GM18505 (cell line): ENCODE results near the gene ACP3.

ENCODE experiments used
- ATAC-seq: cut with Tn5 transposase; IDR thresholded peaks from one replicate; pipeline ENCODE4 v1.9.1; 2021; ENCODE audit not compliant: unreplicated experiment
- POLR2A ChIP-seq: IDR thresholded peaks from 4 replicates; pipeline ENCODE4 v1.6.1; 2011; ENCODE audit warnings: borderline replicate concordance; ENCODE audit not compliant: insufficient read depth, insufficient read length; ENCODE audit errors: extremely low read depth

Gene ACP3

GRCh38 chr3:132332508-132332907, 15.3 kb downstream of the ACP3 start:
- no peak for ATAC-seq
- no peak for TF ChIP-seq POLR2A

DNA sequence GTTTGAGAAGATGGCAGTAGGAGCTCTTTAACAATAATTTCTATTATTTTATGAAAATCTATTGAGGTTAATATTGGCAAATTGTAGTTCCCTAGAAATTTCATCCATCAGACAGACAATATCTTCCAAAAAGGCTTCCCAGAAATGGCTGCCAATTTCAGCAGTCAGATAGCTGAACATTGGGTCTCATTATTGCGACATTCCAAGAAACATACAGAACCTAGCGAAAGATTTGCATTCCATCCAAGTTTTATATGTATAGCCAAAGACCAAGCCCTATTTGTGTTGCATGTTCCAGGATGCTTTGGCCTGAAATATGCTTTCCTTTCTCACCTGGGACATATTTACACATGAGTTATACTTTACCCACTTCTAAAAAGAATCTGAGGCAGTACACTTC, 24.5 kb downstream of the ACP3 start:
- TF ChIP-seq POLR2A: no peak
- no peak for ATAC-seq

GRCh38 chr3:132342183-132342582, 25.0 kb downstream of the ACP3 start:
- TF ChIP-seq POLR2A: no peak
- no peak for ATAC-seq

- TF ChIP-seq POLR2A: no peak
- ATAC-seq: no peak
Measured at GRCh38 chr3:132342610-132343009, 25.4 kb downstream of the ACP3 start.

GRCh38 chr3:132343018-132343612, 25.9 kb downstream of the ACP3 start:
- ATAC-seq: no peak
- no peak for TF ChIP-seq POLR2A

- TF ChIP-seq POLR2A: no peak
- no peak for ATAC-seq
Measured at GRCh38 chr3:132344666-132345280, 27.6 kb downstream of the ACP3 start.

- ATAC-seq: no peak
- TF ChIP-seq POLR2A: no peak
Measured at GRCh38 chr3:132346841-132347736, 29.9 kb downstream of the ACP3 start.

- no peak for TF ChIP-seq POLR2A
- ATAC-seq: no peak
Measured at GRCh38 chr3:132347811-132348210, 30.6 kb downstream of the ACP3 start.

GRCh38 chr3:132348531-132348930, 31.3 kb downstream of the ACP3 start:
- no peak for TF ChIP-seq POLR2A
- ATAC-seq: no peak

- no peak for ATAC-seq
- no peak for TF ChIP-seq POLR2A
Measured at GRCh38 chr3:132350814-132351213, 33.6 kb downstream of the ACP3 start.

DNA sequence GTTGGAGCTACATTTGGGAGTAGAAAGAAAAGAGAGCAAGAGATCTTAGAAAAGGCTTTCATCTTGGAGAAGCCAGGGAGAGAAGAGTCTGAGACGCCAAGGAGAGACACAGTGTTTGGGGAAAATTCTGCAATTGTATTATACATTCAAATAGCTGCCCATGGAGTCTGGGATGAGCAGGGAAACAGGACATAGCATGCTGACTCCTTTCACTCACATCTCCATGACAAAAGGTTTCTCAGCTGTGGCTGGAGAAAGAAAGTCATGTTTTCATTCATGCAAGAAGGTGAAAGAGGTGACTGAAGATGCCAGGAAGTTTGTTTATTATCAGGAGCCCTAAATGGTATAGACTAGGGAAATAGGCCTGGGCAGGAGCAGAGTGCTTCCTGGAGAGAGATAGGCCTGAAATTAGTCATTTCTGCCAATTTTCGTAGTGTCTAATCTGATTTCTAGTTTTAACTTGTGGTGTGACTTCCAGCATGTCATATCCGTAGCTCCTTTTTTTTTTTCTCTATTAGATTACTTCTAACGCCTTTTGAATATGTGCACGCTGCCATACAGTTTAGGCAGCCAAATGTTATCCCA, 34.1 kb downstream of the ACP3 start:
- no peak for ATAC-seq
- TF ChIP-seq POLR2A: no peak

GRCh38 chr3:132352556-132353143, 35.4 kb downstream of the ACP3 start:
- peak; percentile 64 for ATAC-seq
- TF ChIP-seq POLR2A: no peak

DNA sequence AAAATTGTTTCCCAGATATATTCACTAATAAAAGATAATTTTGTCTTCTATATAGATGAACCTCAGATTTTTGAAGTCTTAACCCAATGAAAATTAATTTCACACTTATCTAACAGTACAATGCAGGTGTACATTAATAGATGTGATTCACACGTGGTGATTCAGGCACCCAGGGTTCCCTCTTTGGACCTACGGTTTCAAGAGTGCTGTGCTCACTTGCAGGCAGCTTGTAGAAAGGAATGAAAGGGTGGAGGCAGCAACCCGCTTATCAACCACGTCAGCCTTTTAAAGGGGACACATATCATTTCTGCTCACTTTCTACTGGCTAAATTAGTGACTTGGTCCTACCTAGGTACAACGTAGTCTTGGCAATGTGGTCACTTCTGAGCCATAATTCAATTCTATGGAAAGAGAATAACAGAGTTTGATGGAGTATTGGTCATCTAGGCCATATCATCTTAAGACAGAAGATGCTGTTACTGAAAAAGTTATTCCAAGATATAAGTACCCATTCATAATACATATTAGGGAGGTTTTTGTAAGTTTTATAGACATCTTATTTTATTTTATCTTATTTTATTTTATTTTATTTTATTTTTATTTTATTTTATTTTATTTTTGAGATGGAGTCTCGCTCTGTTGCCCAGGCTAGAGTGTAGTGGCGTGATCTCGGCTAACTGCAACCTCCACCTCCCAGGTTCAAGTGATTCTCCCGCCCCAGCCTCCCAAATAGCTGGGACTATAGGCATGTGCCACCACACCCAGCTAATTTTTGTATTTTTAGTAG, 37.9 kb downstream of the ACP3 start:
- no peak for ATAC-seq
- no peak for TF ChIP-seq POLR2A

DNA sequence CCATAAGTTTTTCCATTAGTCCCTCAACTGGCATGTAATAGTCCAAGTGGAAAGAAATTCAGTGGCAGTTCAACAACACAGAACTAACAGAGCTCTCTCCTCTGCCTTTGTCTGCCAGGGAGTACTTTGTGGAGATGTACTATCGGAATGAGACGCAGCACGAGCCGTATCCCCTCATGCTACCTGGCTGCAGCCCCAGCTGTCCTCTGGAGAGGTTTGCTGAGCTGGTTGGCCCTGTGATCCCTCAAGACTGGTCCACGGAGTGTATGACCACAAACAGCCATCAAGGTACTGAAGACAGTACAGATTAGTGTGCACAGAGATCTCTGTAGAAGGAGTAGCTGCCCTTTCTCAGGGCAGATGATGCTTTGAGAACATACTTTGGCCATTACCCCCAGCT, 39.4 kb downstream of the ACP3 start:
- TF ChIP-seq POLR2A: no peak
- ATAC-seq: no peak
